Activated CD4-positive, CD25-positive, alpha-beta regulatory T cell treated with anti-CD3 and anti-CD28 coated beads, Interleukin-2, amount 50 U/mL, for 24 hours (primary cell): ENCODE results near the gene PADI1.

Experiments
- ATAC-seq, 2 donors: fragments of 150-1000 bp; cut with Tn5 transposase; one replicate each; pipeline ENCODE4 v1.10.0; 2021; ENCODE audit warnings: mild to moderate bottlenecking in 1 of 2, moderate library complexity in 1 of 2

Gene PADI1

GRCh38 chr1:17274186-17275170 lies 69.5 kb downstream of the PADI1 start:
- no peak for ATAC-seq

- ATAC-seq, result no peak
These were observed 71.6 kb downstream of the PADI1 start for GRCh38 chr1:17276568-17276967.

GRCh38 chr1:17277511-17278159 lies 72.7 kb downstream of the PADI1 start:
- ATAC-seq, result no peak

- ATAC-seq, result no peak
These were observed 74.3 kb downstream of the PADI1 start for GRCh38 chr1:17278996-17279830.

GRCh38 chr1:17280436-17280835 lies 75.5 kb downstream of the PADI1 start:
- no peak for ATAC-seq

GRCh38 chr1:17280894-17281293 lies 76.0 kb downstream of the PADI1 start:
- ATAC-seq, result no peak

GRCh38 chr1:17281775-17282181 lies 76.8 kb downstream of the PADI1 start:
- no peak for ATAC-seq

GRCh38 chr1:17282836-17283235 lies 77.9 kb downstream of the PADI1 start:
- ATAC-seq, result no peak

- no peak for ATAC-seq
These were observed 81.7 kb downstream of the PADI1 start for GRCh38 chr1:17286646-17287045.

- ATAC-seq, result no peak
These were observed 82.3 kb downstream of the PADI1 start for GRCh38 chr1:17287130-17287776.

- no peak for ATAC-seq
These were observed 84.8 kb downstream of the PADI1 start for GRCh38 chr1:17289721-17290120.

GRCh38 chr1:17290553-17290952 lies 85.6 kb downstream of the PADI1 start:
- no peak for ATAC-seq

GRCh38 chr1:17292299-17293160 lies 87.6 kb downstream of the PADI1 start:
- ATAC-seq, result no peak

GRCh38 chr1:17293681-17294425 lies 88.9 kb downstream of the PADI1 start:
- no peak for ATAC-seq

GRCh38 chr1:17295292-17295691 lies 90.4 kb downstream of the PADI1 start:
- no peak for ATAC-seq
